HEK293 (cell line): ENCODE data around the gene SYNE1.

Experiments used
- GLI4 ChIP-seq: fragments of 450-650 bp; formaldehyde crosslinking; IDR thresholded peaks from 2 replicates; pipeline ENCODE4 v1.5.1; 2016; ENCODE audit warnings: missing biosample characterization, missing genetic modification characterization
- IKZF3 ChIP-seq: fragments of 450-650 bp; IDR thresholded peaks from 2 replicates; pipeline ENCODE4 v1.5.0; 2018; ENCODE audit warnings: missing biosample characterization, mild to moderate bottlenecking, missing genetic modification characterization, moderate library complexity
- KLF10 ChIP-seq: fragments of 450-650 bp; IDR thresholded peaks from 2 replicates; pipeline ENCODE4 v1.5.1; 2018; ENCODE audit warnings: missing biosample characterization, mild to moderate bottlenecking, missing genetic modification characterization
- MEIS1 ChIP-seq: sonication (generic); formaldehyde crosslinking; IDR thresholded peaks from 2 replicates; pipeline ENCODE4 v1.8.1; 2022; ENCODE audit warnings: missing genetic modification reagents, mild to moderate bottlenecking, borderline replicate concordance
- OSR2 ChIP-seq: fragments of 450-650 bp; formaldehyde crosslinking; IDR thresholded peaks from 2 replicates; pipeline ENCODE4 v1.5.1; 2016; ENCODE audit warnings: missing biosample characterization, missing genetic modification characterization
- PRDM4 ChIP-seq: fragments of 450-650 bp; formaldehyde crosslinking; IDR thresholded peaks from 2 replicates; pipeline ENCODE4 v1.5.1; 2017; ENCODE audit warnings: missing biosample characterization, missing genetic modification characterization
- REPIN1 ChIP-seq: fragments of 450-650 bp; formaldehyde crosslinking; IDR thresholded peaks from 2 replicates; pipeline ENCODE4 v1.5.1; 2017; ENCODE audit warnings: missing biosample characterization, missing genetic modification characterization, low read depth
- SP7 ChIP-seq: fragments of 450-650 bp; formaldehyde crosslinking; IDR thresholded peaks from 2 replicates; pipeline ENCODE4 v1.5.1; 2016; ENCODE audit warnings: missing biosample characterization, missing genetic modification characterization
- ZBTB44 ChIP-seq: fragments of 450-650 bp; IDR thresholded peaks from 2 replicates; pipeline ENCODE4 v1.5.1; 2018; ENCODE audit warnings: missing biosample characterization, mild to moderate bottlenecking, missing genetic modification characterization
- ZEB2 ChIP-seq: fragments of 450-650 bp; formaldehyde crosslinking; IDR thresholded peaks from 2 replicates; pipeline ENCODE4 v1.5.1; 2016; ENCODE audit warnings: missing biosample characterization, missing genetic modification characterization
- ZFP41 ChIP-seq: fragments of 450-650 bp; formaldehyde crosslinking; IDR thresholded peaks from 2 replicates; pipeline ENCODE4 v1.5.1; 2016; ENCODE audit warnings: missing biosample characterization, missing genetic modification characterization, borderline replicate concordance
- ZNF114 ChIP-seq: fragments of 450-650 bp; formaldehyde crosslinking; IDR thresholded peaks from 2 replicates; pipeline ENCODE4 v1.5.0; 2017; ENCODE audit warnings: missing biosample characterization, missing genetic modification characterization
- ZNF132 ChIP-seq: fragments of 450-650 bp; formaldehyde crosslinking; IDR thresholded peaks from 2 replicates; pipeline ENCODE4 v1.5.1; 2017; ENCODE audit warnings: missing biosample characterization, missing genetic modification characterization, borderline replicate concordance
- ZNF140 ChIP-seq: fragments of 450-650 bp; formaldehyde crosslinking; IDR thresholded peaks from 2 replicates; pipeline ENCODE4 v1.5.1; 2016; ENCODE audit warnings: missing biosample characterization, missing genetic modification characterization
- ZNF148 ChIP-seq: fragments of 450-650 bp; formaldehyde crosslinking; IDR thresholded peaks from 2 replicates; pipeline ENCODE4 v1.5.0; 2017; ENCODE audit warnings: missing biosample characterization, missing genetic modification characterization, borderline replicate concordance
- ZNF18 ChIP-seq: fragments of 450-650 bp; formaldehyde crosslinking; IDR thresholded peaks from 2 replicates; pipeline ENCODE4 v1.5.1; 2016; ENCODE audit warnings: missing biosample characterization, missing genetic modification characterization
- ZNF211 ChIP-seq: fragments of 450-650 bp; formaldehyde crosslinking; IDR thresholded peaks from 2 replicates; pipeline ENCODE4 v1.5.1; 2016; ENCODE audit warnings: low read depth, missing biosample characterization, missing genetic modification characterization
- ZNF221 ChIP-seq: fragments of 450-650 bp; formaldehyde crosslinking; IDR thresholded peaks from 2 replicates; pipeline ENCODE4 v1.5.1; 2017; ENCODE audit warnings: missing biosample characterization, missing genetic modification characterization, borderline replicate concordance
- ZNF24 ChIP-seq: fragments of 450-650 bp; formaldehyde crosslinking; IDR thresholded peaks from 2 replicates; pipeline ENCODE4 v1.5.1; 2016; ENCODE audit warnings: missing biosample characterization, missing genetic modification characterization
- ZNF266 ChIP-seq: fragments of 450-650 bp; formaldehyde crosslinking; IDR thresholded peaks from 2 replicates; pipeline ENCODE4 v1.5.1; 2016; ENCODE audit warnings: missing biosample characterization, missing genetic modification characterization, low read depth
- ZNF354C ChIP-seq: fragments of 450-650 bp; formaldehyde crosslinking; IDR thresholded peaks from 2 replicates; pipeline ENCODE4 v1.5.1; 2016; ENCODE audit warnings: missing biosample characterization, missing genetic modification characterization, low read depth, borderline replicate concordance
- ZNF398 ChIP-seq: fragments of 450-650 bp; formaldehyde crosslinking; IDR thresholded peaks from 2 replicates; pipeline ENCODE4 v1.5.1; 2017; ENCODE audit warnings: missing biosample characterization, missing genetic modification characterization
- ZNF514 ChIP-seq: fragments of 450-650 bp; formaldehyde crosslinking; IDR thresholded peaks from 2 replicates; pipeline ENCODE4 v1.5.1; 2016; ENCODE audit warnings: missing biosample characterization, missing genetic modification characterization
- ZNF549 ChIP-seq: fragments of 450-650 bp; IDR thresholded peaks from 2 replicates; pipeline ENCODE4 v1.5.1; 2018; ENCODE audit warnings: missing biosample characterization, missing genetic modification characterization, mild to moderate bottlenecking, inconsistent platforms, moderate library complexity
- ZNF585B ChIP-seq: fragments of 450-650 bp; formaldehyde crosslinking; IDR thresholded peaks from 2 replicates; pipeline ENCODE4 v1.5.1; 2016; ENCODE audit warnings: missing biosample characterization, missing genetic modification characterization
- ZNF629 ChIP-seq: fragments of 450-650 bp; formaldehyde crosslinking; IDR thresholded peaks from 2 replicates; pipeline ENCODE4 v1.5.1; 2017; ENCODE audit warnings: missing biosample characterization, missing genetic modification characterization
- ZNF654 ChIP-seq: fragments of 450-650 bp; formaldehyde crosslinking; IDR thresholded peaks from 2 replicates; pipeline ENCODE4 v1.5.1; 2016; ENCODE audit warnings: low read depth, missing biosample characterization, missing genetic modification characterization
- ZNF658 ChIP-seq: fragments of 450-650 bp; formaldehyde crosslinking; IDR thresholded peaks from 2 replicates; pipeline ENCODE4; 2016; ENCODE audit warnings: missing biosample characterization, missing genetic modification characterization
- ZNF76 ChIP-seq: fragments of 450-650 bp; formaldehyde crosslinking; IDR thresholded peaks from 2 replicates; pipeline ENCODE4; 2016; ENCODE audit warnings: low read depth, missing biosample characterization, missing genetic modification characterization, borderline replicate concordance
- ZNF768 ChIP-seq: fragments of 450-650 bp; formaldehyde crosslinking; IDR thresholded peaks from 2 replicates; pipeline ENCODE4 v1.5.1; 2018; ENCODE audit warnings: missing biosample characterization, mild to moderate bottlenecking, missing genetic modification characterization
- ZSCAN23 ChIP-seq: fragments of 450-650 bp; formaldehyde crosslinking; IDR thresholded peaks from 2 replicates; pipeline ENCODE4 v1.5.1; 2016; ENCODE audit warnings: missing biosample characterization, missing genetic modification characterization

Gene SYNE1

GRCh38 chr6:152096863-152097496 is 540.2 kb downstream of the SYNE1 start (continued):
- no peak for TF ChIP-seq ZNF148 (tag by site-specific recombination)
- 0 out of 2 replicates have a peak, but pooled peaks have one; percentile 19 for TF ChIP-seq PRDM4 (tag by site-specific recombination)
- TF ChIP-seq ZNF221 (tag by site-specific recombination) = no peak
- peak; percentile 31; the same call in 1 of the 2 replicates for TF ChIP-seq ZNF398 (tag by site-specific recombination)
- TF ChIP-seq ZNF354C (tag by site-specific recombination) = no peak
- TF ChIP-seq ZNF658 = no peak
- TF ChIP-seq ZNF76 (tag by site-specific recombination) = no peak
- TF ChIP-seq ZSCAN23 (tag by site-specific recombination) = no peak
- TF ChIP-seq IKZF3 = no peak
- TF ChIP-seq ZNF768 (tag by site-specific recombination) = no peak
- no peak for TF ChIP-seq ZNF266 (tag by site-specific recombination)
- TF ChIP-seq ZEB2 (tag by site-specific recombination) = peak; percentile 71
- TF ChIP-seq ZNF654 = 0 out of 2 replicates have a peak, but pooled peaks have one; percentile 3
- peak; percentile 18; the same call in 1 of the 2 replicates for TF ChIP-seq ZBTB44
- no peak for TF ChIP-seq ZNF132 (tag by site-specific recombination)
- peak; percentile 91 for TF ChIP-seq OSR2
- TF ChIP-seq ZNF514 (tag by site-specific recombination) = no peak
- no peak for TF ChIP-seq ZNF549 (tag by site-specific recombination)
- peak; percentile 73 for TF ChIP-seq ZNF629 (tag by site-specific recombination)
- TF ChIP-seq ZNF211 (tag by site-specific recombination) = no peak
- TF ChIP-seq REPIN1 (tag by site-specific recombination) = peak; percentile 65; the same call in 1 of the 2 replicates
- TF ChIP-seq ZNF24 (tag by site-specific recombination) = peak; percentile 42; the same call in 1 of the 2 replicates
- no peak for TF ChIP-seq ZFP41
- no peak for TF ChIP-seq ZNF18 (tag by site-specific recombination)
- no peak for TF ChIP-seq ZNF585B (tag by site-specific recombination)
- no peak for TF ChIP-seq ZNF114 (tag by site-specific recombination)
- peak; percentile 87 for TF ChIP-seq SP7 (tag by site-specific recombination)
- no peak for TF ChIP-seq MEIS1 (CRISPR knock-in tag)
- no peak for TF ChIP-seq GLI4 (tag by site-specific recombination)
- no peak for TF ChIP-seq ZNF140 (tag by site-specific recombination)
- TF ChIP-seq KLF10 (tag by site-specific recombination) = peak; percentile 61; the same call in 1 of the 2 replicates
